Esophagus squamous epithelium (tissue), 4 donors: ENCODE results near the gene ANO2.

Source experiments
- POLR2A ChIP-seq, 4 donors: fragments of 450-650 bp; IDR thresholded peaks; one replicate each; pipeline ENCODE4 v1.6.1; 2017; ENCODE audit warnings: antibody characterized with exemption in 4 of 4, mild to moderate bottlenecking in 4 of 4, moderate library complexity in 3 of 4
- TF ChIP-seq, protein P1 (sequence below), 6 experiments: fragments of 450-650 bp in 4 of 6; fragments of 200-600 bp in 2 of 6; sonication (generic) in 2 of 6; IDR thresholded peaks; one replicate each; pipeline ENCODE4 v1.5.1; 2016 to 2019; ENCODE audit warnings: antibody characterized with exemption in 6 of 6, mild to moderate bottlenecking in 4 of 6, moderate library complexity in 4 of 6

DNA sequence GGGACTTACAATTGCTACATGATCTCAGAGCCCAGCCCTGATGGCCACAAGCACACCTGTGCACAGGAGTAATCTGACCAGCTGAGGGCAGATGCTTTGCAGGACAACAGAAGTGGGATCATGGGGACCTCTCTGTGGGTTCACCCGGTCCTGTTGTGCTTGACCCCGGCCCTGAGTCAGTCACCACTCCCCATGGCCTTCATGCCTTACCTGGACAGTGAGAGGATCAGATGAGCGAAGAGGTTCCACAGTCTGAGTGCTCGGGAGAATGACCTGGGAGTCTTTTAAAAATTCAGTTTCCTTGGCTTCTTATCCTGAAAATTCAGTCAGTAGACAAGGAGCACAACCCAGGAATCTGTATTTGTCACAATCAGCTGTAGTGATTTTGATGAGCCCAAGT is 425.0 kb downstream of the ANO2 start:
- TF ChIP-seq, protein P1, sequence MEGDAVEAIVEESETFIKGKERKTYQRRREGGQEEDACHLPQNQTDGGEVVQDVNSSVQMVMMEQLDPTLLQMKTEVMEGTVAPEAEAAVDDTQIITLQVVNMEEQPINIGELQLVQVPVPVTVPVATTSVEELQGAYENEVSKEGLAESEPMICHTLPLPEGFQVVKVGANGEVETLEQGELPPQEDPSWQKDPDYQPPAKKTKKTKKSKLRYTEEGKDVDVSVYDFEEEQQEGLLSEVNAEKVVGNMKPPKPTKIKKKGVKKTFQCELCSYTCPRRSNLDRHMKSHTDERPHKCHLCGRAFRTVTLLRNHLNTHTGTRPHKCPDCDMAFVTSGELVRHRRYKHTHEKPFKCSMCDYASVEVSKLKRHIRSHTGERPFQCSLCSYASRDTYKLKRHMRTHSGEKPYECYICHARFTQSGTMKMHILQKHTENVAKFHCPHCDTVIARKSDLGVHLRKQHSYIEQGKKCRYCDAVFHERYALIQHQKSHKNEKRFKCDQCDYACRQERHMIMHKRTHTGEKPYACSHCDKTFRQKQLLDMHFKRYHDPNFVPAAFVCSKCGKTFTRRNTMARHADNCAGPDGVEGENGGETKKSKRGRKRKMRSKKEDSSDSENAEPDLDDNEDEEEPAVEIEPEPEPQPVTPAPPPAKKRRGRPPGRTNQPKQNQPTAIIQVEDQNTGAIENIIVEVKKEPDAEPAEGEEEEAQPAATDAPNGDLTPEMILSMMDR (IDR thresholded peaks at IDR 0.05): no peak
- TF ChIP-seq POLR2A (IDR thresholded peaks at IDR 0.05): no peak
